SK-N-SH treated with all-trans-retinoic acid at 6 μM for 48 hours (cell line): ENCODE data around the gene PSMB11.

Experiments
- ATAC-seq: fragments of 200-7000 bp; cut with Tn5 transposase; 3 replicates; pipeline ENCODE4 v1.9.1; 2020; ENCODE audit warnings: mild to moderate bottlenecking, moderate library complexity
- ARNTL ChIP-seq: fragments of 450-650 bp; formaldehyde crosslinking; IDR thresholded peaks from 2 replicates; pipeline ENCODE4 v1.5.0; 2020; ENCODE audit warnings: low read depth, mild to moderate bottlenecking, moderate library complexity, borderline replicate concordance
- BACH2 ChIP-seq: fragments of 250-450 bp; sonication (Bioruptor Pico); IDR thresholded peaks from 2 replicates; pipeline ENCODE4 v1.9.0; 2021; ENCODE audit warnings: mild to moderate bottlenecking, borderline replicate concordance
- ESRRG ChIP-seq: fragments of 250-450 bp; sonication (Bioruptor Pico); IDR thresholded peaks from 2 replicates; pipeline ENCODE4 v1.6.1; 2021; ENCODE audit warnings: mild to moderate bottlenecking
- GLIS3 ChIP-seq: fragments of 250-450 bp; sonication (Bioruptor Pico); IDR thresholded peaks from 2 replicates; pipeline ENCODE4 v1.5.0; 2020; ENCODE audit warnings: mild to moderate bottlenecking, moderate library complexity
- ISL1 ChIP-seq: fragments of 250-450 bp; sonication (Bioruptor Pico); IDR thresholded peaks from 2 replicates; pipeline ENCODE4 v2.1.2; 2022; ENCODE audit warnings: mild to moderate bottlenecking, moderate library complexity
- OSR1 ChIP-seq: fragments of 250-450 bp; sonication (Bioruptor Pico); IDR thresholded peaks from 2 replicates; pipeline ENCODE4 v1.8.0; 2022; ENCODE audit warnings: moderate library complexity, mild to moderate bottlenecking, inconsistent platforms
- RARB ChIP-seq: fragments of 250-450 bp; sonication (Bioruptor Pico); IDR thresholded peaks from 2 replicates; pipeline ENCODE4 v1.8.0; 2021; ENCODE audit warnings: mild to moderate bottlenecking, moderate library complexity
- SNAI2 ChIP-seq: fragments of 250-450 bp; sonication (Bioruptor Pico); IDR thresholded peaks from 2 replicates; pipeline ENCODE4 v1.5.0; 2020; ENCODE audit warnings: mild to moderate bottlenecking, moderate library complexity
- TCF4 ChIP-seq: fragments of 250-450 bp; sonication (Bioruptor Pico); IDR thresholded peaks from 2 replicates; pipeline ENCODE4 v1.8.0; 2021; ENCODE audit warnings: mild to moderate bottlenecking, moderate library complexity, borderline replicate concordance
- TOX ChIP-seq: fragments of 250-450 bp; sonication (Bioruptor Pico); IDR thresholded peaks from 2 replicates; pipeline ENCODE4 v1.8.0; 2021; ENCODE audit warnings: mild to moderate bottlenecking, moderate library complexity, borderline replicate concordance
- ZC3H10 ChIP-seq: fragments of 250-450 bp; sonication (Bioruptor Pico); IDR thresholded peaks from 2 replicates; pipeline ENCODE4 v1.5.1; 2021; ENCODE audit warnings: mild to moderate bottlenecking, moderate library complexity
- ZFP3 ChIP-seq: fragments of 250-450 bp; sonication (Bioruptor Pico); IDR thresholded peaks from 2 replicates; pipeline ENCODE4 v1.5.0; 2020; ENCODE audit warnings: mild to moderate bottlenecking, moderate library complexity
- ZFP30 ChIP-seq: fragments of 450-650 bp; formaldehyde crosslinking; IDR thresholded peaks from 2 replicates; pipeline ENCODE4 v1.5.0; 2022; ENCODE audit warnings: mild to moderate bottlenecking, moderate library complexity
- ZNF70 ChIP-seq: fragments of 450-650 bp; formaldehyde crosslinking; IDR thresholded peaks from 2 replicates; pipeline ENCODE4 v1.5.0; 2020; ENCODE audit warnings: mild to moderate bottlenecking, moderate library complexity
- ZNF8 ChIP-seq: fragments of 450-650 bp; formaldehyde crosslinking; IDR thresholded peaks from 2 replicates; pipeline ENCODE4 v1.5.0; 2020; ENCODE audit warnings: mild to moderate bottlenecking, moderate library complexity
- TF ChIP-seq, protein P1 (sequence below): fragments of 250-450 bp; sonication (Bioruptor Pico); IDR thresholded peaks from 2 replicates; pipeline ENCODE4 v1.5.1; 2021; ENCODE audit warnings: mild to moderate bottlenecking, moderate library complexity
- TF ChIP-seq, protein P2 (sequence below): fragments of 250-450 bp; sonication (Bioruptor Pico); IDR thresholded peaks from 2 replicates; pipeline ENCODE4 v1.8.0; 2021; ENCODE audit warnings: low read depth, mild to moderate bottlenecking, moderate library complexity, borderline replicate concordance
- TF ChIP-seq, protein P3 (sequence below): fragments of 250-450 bp; sonication (Bioruptor Pico); IDR thresholded peaks from 2 replicates; pipeline ENCODE4 v1.5.1; 2020; ENCODE audit warnings: low read depth, mild to moderate bottlenecking, moderate library complexity
- TF ChIP-seq, protein P4 (sequence below): fragments of 250-450 bp; sonication (Bioruptor Pico); IDR thresholded peaks from 2 replicates; pipeline ENCODE4 v1.5.0; 2020; ENCODE audit warnings: mild to moderate bottlenecking, moderate library complexity
- TF ChIP-seq, protein P5 (sequence below): fragments of 250-450 bp; sonication (Bioruptor Pico); IDR thresholded peaks from 2 replicates; pipeline ENCODE4 v1.8.0; 2020; ENCODE audit warnings: mild to moderate bottlenecking, moderate library complexity, borderline replicate concordance

Gene PSMB11

DNA sequence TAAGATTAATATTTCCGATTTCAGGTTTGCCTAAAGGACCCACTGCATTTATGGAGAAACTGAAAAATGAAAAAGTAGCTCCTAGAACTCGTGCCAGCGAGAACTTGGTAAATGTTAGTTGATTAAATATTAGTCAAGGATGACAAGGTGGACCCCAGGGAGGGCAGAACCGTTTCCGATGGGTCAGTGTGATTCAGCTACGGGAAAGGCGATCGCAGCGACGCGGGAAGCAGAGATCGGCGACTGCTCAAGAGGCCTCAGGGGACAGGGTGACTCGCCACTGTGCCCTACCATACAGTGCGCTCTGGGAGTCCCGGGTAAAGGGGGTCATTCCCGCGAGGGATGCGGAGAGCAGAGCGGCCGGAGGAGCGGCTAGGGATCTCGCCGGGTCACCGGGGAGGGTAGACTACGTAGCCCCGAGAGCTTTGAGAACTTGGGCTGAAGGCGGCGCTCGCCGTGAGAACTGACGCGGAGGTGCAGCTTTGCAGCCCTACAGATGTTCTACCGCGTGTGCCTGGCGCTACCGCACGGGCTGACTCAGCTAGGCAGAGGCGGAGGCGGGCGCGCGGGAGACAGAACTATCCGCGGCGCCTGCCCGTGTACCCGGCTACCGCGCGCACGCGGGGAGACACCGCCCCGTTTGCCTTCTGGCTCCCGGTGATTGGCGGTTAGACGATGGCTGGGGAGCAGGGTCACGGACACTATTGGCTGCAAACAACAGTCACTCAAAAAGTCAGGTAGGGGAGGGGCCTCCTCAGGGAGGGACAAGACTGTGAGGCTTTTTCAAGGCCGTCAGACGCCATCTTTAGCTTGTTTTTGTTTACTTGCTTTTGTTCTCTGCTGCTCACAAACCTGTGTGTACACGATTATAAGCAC lies 35.2 kb upstream of the PSMB11 start:
- ATAC-seq, result peak; percentile 98
- no peak for TF ChIP-seq RARB (CRISPR knock-in tag)
- TF ChIP-seq ZFP3 (CRISPR knock-in tag), result no peak
- TF ChIP-seq ARNTL (CRISPR knock-in tag), result no peak
- TF ChIP-seq ZNF70 (CRISPR knock-in tag), result no peak
- no peak; the same call in 1 of the 2 replicates for TF ChIP-seq TCF4
- TF ChIP-seq, protein P1, sequence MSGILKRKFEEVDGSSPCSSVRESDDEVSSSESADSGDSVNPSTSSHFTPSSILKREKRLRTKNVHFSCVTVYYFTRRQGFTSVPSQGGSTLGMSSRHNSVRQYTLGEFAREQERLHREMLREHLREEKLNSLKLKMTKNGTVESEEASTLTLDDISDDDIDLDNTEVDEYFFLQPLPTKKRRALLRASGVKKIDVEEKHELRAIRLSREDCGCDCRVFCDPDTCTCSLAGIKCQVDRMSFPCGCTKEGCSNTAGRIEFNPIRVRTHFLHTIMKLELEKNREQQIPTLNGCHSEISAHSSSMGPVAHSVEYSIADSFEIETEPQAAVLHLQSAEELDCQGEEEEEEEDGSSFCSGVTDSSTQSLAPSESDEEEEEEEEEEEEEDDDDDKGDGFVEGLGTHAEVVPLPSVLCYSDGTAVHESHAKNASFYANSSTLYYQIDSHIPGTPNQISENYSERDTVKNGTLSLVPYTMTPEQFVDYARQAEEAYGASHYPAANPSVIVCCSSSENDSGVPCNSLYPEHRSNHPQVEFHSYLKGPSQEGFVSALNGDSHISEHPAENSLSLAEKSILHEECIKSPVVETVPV (CRISPR knock-in tag), result no peak

DNA sequence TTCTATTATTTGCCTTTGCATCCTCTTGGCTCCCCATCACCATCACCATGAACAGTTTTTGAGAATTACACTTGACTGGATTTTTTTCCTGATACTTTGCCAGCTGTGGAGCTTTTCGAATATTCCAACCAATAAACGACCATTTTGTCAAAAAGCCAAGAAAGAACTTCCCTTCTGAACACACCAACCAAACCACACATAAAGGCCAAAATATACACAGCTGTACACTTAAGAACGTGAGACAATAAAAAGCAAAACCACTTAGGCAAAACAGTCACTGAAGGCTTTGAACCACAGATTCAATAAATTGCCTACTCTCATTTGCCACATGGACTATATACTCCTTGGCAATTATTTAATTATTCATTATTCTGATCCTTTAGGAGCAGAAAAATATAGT lies 33.2 kb upstream of the PSMB11 start:
- no peak for TF ChIP-seq BACH2 (CRISPR knock-in tag)
- TF ChIP-seq ZNF8 (CRISPR knock-in tag), result no peak
- no peak for TF ChIP-seq ZNF70 (CRISPR knock-in tag)
- TF ChIP-seq, protein P2, sequence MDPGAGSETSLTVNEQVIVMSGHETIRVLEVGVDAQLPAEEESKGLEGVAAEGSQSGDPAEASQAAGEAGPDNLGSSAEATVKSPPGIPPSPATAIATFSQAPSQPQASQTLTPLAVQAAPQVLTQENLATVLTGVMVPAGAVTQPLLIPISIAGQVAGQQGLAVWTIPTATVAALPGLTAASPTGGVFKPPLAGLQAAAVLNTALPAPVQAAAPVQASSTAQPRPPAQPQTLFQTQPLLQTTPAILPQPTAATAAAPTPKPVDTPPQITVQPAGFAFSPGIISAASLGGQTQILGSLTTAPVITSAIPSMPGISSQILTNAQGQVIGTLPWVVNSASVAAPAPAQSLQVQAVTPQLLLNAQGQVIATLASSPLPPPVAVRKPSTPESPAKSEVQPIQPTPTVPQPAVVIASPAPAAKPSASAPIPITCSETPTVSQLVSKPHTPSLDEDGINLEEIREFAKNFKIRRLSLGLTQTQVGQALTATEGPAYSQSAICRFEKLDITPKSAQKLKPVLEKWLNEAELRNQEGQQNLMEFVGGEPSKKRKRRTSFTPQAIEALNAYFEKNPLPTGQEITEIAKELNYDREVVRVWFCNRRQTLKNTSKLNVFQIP, result no peak
- TF ChIP-seq, protein P1 (CRISPR knock-in tag), result no peak
- no peak for TF ChIP-seq SNAI2 (CRISPR knock-in tag)
- no peak for TF ChIP-seq ARNTL (CRISPR knock-in tag)
- TF ChIP-seq GLIS3, result no peak
- no peak for TF ChIP-seq TCF4
- TF ChIP-seq, protein P3, sequence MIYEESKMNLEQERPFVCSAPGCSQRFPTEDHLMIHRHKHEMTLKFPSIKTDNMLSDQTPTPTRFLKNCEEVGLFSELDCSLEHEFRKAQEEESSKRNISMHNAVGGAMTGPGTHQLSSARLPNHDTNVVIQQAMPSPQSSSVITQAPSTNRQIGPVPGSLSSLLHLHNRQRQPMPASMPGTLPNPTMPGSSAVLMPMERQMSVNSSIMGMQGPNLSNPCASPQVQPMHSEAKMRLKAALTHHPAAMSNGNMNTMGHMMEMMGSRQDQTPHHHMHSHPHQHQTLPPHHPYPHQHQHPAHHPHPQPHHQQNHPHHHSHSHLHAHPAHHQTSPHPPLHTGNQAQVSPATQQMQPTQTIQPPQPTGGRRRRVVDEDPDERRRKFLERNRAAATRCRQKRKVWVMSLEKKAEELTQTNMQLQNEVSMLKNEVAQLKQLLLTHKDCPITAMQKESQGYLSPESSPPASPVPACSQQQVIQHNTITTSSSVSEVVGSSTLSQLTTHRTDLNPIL, result no peak
- TF ChIP-seq, protein P4, sequence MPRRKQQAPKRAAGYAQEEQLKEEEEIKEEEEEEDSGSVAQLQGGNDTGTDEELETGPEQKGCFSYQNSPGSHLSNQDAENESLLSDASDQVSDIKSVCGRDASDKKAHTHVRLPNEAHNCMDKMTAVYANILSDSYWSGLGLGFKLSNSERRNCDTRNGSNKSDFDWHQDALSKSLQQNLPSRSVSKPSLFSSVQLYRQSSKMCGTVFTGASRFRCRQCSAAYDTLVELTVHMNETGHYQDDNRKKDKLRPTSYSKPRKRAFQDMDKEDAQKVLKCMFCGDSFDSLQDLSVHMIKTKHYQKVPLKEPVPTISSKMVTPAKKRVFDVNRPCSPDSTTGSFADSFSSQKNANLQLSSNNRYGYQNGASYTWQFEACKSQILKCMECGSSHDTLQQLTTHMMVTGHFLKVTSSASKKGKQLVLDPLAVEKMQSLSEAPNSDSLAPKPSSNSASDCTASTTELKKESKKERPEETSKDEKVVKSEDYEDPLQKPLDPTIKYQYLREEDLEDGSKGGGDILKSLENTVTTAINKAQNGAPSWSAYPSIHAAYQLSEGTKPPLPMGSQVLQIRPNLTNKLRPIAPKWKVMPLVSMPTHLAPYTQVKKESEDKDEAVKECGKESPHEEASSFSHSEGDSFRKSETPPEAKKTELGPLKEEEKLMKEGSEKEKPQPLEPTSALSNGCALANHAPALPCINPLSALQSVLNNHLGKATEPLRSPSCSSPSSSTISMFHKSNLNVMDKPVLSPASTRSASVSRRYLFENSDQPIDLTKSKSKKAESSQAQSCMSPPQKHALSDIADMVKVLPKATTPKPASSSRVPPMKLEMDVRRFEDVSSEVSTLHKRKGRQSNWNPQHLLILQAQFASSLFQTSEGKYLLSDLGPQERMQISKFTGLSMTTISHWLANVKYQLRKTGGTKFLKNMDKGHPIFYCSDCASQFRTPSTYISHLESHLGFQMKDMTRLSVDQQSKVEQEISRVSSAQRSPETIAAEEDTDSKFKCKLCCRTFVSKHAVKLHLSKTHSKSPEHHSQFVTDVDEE (CRISPR knock-in tag), result no peak
- no peak for TF ChIP-seq TOX (CRISPR knock-in tag)
- no peak for TF ChIP-seq ZFP3 (CRISPR knock-in tag)
- no peak for TF ChIP-seq ISL1 (CRISPR knock-in tag)
- TF ChIP-seq ZC3H10 (CRISPR knock-in tag), result no peak
- TF ChIP-seq ESRRG, result no peak
- TF ChIP-seq OSR1, result no peak
- TF ChIP-seq ZFP30 (CRISPR knock-in tag), result no peak
- TF ChIP-seq, protein P5, sequence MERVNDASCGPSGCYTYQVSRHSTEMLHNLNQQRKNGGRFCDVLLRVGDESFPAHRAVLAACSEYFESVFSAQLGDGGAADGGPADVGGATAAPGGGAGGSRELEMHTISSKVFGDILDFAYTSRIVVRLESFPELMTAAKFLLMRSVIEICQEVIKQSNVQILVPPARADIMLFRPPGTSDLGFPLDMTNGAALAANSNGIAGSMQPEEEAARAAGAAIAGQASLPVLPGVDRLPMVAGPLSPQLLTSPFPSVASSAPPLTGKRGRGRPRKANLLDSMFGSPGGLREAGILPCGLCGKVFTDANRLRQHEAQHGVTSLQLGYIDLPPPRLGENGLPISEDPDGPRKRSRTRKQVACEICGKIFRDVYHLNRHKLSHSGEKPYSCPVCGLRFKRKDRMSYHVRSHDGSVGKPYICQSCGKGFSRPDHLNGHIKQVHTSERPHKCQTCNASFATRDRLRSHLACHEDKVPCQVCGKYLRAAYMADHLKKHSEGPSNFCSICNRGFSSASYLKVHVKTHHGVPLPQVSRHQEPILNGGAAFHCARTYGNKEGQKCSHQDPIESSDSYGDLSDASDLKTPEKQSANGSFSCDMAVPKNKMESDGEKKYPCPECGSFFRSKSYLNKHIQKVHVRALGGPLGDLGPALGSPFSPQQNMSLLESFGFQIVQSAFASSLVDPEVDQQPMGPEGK (CRISPR knock-in tag), result no peak
- ATAC-seq, result no peak
